Glomerular endothelial cell (primary cell): ENCODE measurements around the gene NUFIP1. TPM values are rescaled to one million over a fixed set of nuclear protein-coding genes. Genes with fewer than 3 reads are reported as not detected.
"Not testable (repeated sequence)": the region's sequence is repeated elsewhere in the genome, so short reads cannot be mapped to it uniquely, and the experiment has no call there.

Experiments used
- DNase-seq: peaks from one replicate; pipeline ENCODE4 v3.0.0-alpha.2; 2011; ENCODE audit warnings: low read depth, low spot score; ENCODE audit errors: extremely low read depth
- total RNA-seq: library from RNA; depleted of rRNA; stranded (reverse); fragments of >200 nt; gene quantifications from 2 replicates; pipeline ENCODE4 v1.2.3, GENCODE V29; 2015

NUFIP1 gene
- total RNA-seq = 3.6 TPM in 2 replicates

- DNase-seq = peak; percentile 77
Measured at GRCh38 chr13:44989071-44989889, at the start of gene NUFIP1, which contains the start of gene GPALPP1. Gene NUFIP1, minus strand, starts transcription at chr13:44989471. Its CDS starts 35 bp downstream, at chr13:44989436. Gene GPALPP1, plus strand, starts transcription at chr13:44989538. Its CDS starts 117 bp downstream, at chr13:44989655.

GRCh38 chr13:45036206-45036605, 46.9 kb upstream of the NUFIP1 start:
- DNase-seq = no peak

GRCh38 chr13:45034342-45034741, 45.1 kb upstream of the NUFIP1 start:
- DNase-seq = no peak

DNA sequence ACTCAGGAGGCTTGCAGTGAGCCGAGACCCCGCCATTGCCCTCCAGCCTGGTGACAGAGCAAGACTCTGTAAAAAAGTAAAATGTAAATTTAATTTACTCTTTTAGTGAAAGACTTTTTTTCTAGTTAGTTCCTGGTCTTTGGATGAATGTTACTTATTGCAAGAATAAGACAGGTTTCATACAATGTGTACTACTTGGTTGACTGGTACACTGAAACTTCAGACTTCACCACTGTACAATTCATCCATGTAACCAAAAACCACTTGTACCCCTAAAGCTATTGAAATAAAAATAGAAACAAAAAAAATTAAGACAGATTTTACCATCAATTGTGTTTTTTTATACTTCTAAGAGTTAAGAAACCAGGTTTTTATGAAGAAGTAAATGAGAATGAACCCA, 35.6 kb upstream of the NUFIP1 start:
- no peak for DNase-seq

- DNase-seq = no peak
Measured at GRCh38 chr13:45021250-45021649, 32.0 kb upstream of the NUFIP1 start.

DNA sequence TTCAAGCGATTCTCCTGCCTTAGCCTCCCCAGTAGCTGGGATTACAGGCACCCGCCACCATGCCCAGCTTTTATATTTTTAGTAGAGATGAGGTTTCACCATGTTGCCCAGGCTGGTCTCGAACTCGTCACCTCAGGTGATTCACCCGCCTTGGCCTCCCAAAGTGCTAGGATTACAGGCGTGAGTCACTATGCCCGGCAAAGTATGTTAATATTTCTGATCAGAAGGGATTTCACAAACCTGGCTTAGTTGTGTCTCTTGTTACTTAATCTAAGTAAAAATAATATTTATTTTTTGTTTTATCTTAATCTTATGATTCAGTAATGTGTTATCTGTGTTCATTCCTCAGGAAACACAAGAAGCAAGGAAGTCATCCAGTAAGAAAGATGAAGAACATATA, 30.7 kb upstream of the NUFIP1 start:
- DNase-seq = not testable (repeated sequence)

- no peak for DNase-seq
Measured at GRCh38 chr13:45016792-45017425, 27.6 kb upstream of the NUFIP1 start.

GRCh38 chr13:45015300-45015699, 26.0 kb upstream of the NUFIP1 start:
- peak; percentile 16 for DNase-seq

- no peak for DNase-seq
Measured at GRCh38 chr13:45011198-45011597, 21.9 kb upstream of the NUFIP1 start.

DNA sequence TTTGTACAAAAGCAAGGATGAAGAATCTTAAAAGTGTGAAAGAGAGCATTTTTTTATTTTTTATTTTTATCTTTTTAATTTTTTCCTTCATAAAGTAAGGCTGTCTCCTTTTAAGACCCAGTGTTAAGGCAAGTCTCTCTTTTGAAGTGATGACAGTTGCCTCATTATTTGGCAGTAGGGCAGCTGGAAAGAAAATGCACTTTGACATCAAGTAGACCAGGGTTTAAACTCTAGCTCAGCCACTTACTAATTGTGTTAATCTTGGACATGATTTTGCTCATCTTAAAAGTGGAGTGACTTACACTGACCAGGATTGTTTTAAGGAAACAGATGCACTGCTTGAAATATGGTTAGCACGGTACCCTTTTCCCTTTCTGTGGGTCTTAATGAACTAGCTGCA, 18.6 kb upstream of the NUFIP1 start:
- DNase-seq = no peak

DNA sequence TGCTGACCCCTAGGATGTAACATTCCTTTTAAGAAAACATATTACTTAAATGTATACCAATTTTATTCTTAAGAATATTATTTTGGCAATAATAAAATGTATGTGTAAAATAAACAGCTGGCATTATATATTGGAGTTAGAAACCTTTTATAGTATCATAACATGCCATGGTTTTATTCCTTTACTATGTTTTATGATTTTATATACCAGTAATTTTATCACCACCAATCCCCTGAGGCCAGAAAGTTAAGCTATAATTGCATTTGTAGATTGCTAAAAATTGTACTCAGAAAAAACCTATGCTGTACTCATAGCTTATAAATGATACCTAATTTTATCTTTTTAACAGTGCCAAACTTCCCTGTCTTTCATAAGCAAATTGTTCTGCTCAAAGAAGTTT, 18.0 kb upstream of the NUFIP1 start:
- DNase-seq = no peak

DNA sequence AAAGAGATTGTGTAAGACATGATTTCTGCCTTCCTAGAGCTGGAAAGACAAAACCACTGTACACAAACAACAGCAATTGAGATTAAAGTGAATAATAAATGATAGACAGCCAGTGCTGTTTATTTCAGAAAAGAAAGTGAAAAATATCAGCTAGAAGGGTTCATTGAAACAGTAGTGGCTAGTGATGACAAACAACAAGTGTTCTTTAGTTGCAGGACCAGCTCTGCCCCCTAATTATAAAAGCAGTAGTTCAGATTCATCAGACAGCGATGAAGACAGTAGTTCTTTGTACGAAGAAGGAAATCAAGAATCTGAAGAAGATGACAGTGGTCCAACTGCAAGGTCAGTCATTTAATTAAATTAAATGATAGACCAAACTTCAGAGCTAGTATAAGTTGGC, 14.8 kb upstream of the NUFIP1 start:
- DNase-seq = no peak

- no peak for DNase-seq
Measured at GRCh38 chr13:45003417-45003816, 14.1 kb upstream of the NUFIP1 start.

GRCh38 chr13:44989941-44990340, 670 bp upstream of the NUFIP1 start:
- DNase-seq = no peak

DNA sequence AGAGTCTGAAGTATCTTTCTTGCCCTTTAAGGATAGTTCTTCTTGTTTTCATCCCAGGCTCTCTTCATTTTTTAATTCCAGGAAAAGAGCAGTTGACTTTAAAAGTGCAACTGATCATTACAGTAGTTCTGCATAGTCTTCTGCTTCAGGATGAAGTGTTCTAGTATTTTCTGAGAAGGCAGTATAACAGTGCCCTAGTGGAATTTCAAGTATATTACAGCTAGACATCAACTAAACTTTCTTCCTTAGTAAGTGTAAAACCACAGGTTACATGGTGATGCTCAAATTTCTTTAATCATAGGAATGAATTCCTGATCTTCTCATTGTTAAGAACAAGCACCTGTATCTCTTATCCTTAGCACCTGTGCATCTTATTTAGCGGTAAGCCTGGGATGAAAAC, 10.9 kb downstream of the NUFIP1 start:
- DNase-seq = no peak

DNA sequence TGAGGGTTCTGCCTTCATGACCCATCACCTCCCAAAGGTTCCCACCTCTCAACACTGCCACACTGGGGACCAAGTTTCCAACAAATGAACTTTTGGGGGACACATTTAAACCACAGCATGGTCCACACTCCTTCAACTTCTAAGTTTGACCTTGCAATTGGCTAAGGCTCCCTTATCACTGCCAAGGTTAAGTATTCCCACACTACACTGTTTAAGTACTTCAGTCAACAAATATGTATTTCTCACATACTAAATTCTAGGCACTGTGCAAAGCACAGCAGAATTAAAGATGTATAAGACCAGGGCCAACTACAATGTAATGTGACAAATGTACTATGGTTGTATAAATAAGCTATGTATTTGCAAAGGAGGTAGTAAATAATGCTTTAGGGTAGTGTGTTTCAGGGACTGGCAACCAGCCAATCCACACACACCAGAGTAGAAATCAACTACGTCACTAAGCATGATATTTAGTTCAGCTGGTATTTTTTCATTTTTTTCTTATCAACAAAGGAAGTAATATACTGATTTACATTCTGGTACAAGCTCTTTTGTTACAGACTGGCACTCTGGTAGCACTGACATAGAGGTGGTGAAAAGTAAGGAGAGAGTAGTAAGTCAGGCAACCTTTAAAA, 12.2 kb downstream of the NUFIP1 start:
- DNase-seq = no peak

GRCh38 chr13:44976196-44976595, 13.1 kb downstream of the NUFIP1 start:
- DNase-seq = no peak

GRCh38 chr13:44974056-44974793, 15.0 kb downstream of the NUFIP1 start:
- no peak for DNase-seq

- DNase-seq = no peak
Measured at GRCh38 chr13:44972956-44973581, 16.2 kb downstream of the NUFIP1 start.
